AG09309 (cell line): Measurements from ENCODE around the gene SLC19A2.
A peak's percentile ranks its signal among the peaks of the same experiment; 100 is the strongest.

Experiments used
- DNase-seq: peaks from one replicate; pipeline ENCODE4 v3.0.0-alpha.2; 2010; ENCODE audit warnings: low read depth
- H3K4me3 ChIP-seq: 2 replicates; pipeline ENCODE4 v1.5.1; 2011; ENCODE audit warnings: mild to moderate bottlenecking, low read depth, low read length, moderate library complexity; ENCODE audit not compliant: control insufficient read depth
- TF ChIP-seq, protein P1 (sequence below): IDR thresholded peaks from 2 replicates; pipeline ENCODE4 v1.5.1; 2011; ENCODE audit warnings: mild to moderate bottlenecking, low read depth, low read length, inconsistent platforms; ENCODE audit not compliant: insufficient read depth, control insufficient read depth; ENCODE audit errors: missing control alignments

SLC19A2 gene

DNA sequence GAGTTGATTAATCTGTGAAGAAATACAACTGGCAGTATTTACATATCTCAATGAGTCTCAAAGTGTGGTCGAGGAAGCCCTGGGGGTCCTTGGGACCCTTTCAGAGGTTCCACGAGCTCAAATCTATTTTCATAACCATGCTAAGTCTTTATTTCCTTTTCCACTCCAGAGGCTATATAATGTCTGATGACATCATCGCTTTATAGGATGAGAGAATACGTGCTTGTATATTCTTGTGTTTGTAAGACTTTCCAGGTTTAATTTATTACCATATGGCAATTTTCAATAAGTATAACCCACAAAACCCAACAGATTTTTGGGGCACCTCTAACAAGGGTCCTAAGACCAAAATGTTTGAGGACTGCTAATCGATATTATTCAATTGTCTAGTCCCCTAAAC, 1.4 kb upstream of the SLC19A2 start:
- TF ChIP-seq, protein P1, sequence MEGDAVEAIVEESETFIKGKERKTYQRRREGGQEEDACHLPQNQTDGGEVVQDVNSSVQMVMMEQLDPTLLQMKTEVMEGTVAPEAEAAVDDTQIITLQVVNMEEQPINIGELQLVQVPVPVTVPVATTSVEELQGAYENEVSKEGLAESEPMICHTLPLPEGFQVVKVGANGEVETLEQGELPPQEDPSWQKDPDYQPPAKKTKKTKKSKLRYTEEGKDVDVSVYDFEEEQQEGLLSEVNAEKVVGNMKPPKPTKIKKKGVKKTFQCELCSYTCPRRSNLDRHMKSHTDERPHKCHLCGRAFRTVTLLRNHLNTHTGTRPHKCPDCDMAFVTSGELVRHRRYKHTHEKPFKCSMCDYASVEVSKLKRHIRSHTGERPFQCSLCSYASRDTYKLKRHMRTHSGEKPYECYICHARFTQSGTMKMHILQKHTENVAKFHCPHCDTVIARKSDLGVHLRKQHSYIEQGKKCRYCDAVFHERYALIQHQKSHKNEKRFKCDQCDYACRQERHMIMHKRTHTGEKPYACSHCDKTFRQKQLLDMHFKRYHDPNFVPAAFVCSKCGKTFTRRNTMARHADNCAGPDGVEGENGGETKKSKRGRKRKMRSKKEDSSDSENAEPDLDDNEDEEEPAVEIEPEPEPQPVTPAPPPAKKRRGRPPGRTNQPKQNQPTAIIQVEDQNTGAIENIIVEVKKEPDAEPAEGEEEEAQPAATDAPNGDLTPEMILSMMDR = no peak
- no peak for DNase-seq
- no peak overlapping the region for H3K4me3 ChIP-seq

DNA sequence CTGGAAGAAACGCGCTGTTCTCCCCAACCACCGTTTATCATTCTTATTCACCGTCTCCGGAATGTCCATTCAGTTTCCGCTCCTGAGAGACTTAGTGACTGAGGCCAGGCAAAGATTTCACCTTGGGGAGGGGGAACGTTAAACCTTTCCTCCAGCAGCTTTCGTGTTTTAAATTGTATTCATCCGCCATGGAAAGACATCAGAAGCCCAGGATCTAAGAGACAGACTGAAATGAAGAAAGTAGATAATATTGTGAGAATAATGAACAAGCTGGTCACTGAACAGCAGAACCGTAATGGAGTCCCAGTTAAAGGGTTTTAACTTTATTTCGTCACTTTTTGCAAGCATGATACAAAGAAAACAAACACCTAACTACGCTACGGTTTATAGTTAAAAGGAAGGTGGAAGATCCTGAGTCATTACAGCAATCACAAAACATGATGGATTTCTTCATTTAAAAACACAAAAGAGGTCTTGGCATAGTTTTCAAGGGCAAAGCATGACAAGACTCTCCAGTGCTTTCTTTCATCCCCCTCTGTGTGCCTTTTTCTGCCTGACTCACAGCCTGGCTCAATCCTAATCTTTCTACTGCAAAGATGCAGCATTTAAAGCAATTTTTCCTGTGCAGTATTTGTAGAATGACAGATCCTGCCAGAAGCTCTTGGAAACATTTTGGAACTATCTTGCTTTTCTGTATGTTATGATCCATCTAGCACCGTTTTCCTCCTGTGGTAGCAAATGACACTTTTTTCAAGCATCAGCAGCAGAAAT, 722 bp upstream of the SLC19A2 start:
- TF ChIP-seq, protein P1 = no peak
- DNase-seq = no peak
- peak overlapping the region; percentile 76 for H3K4me3 ChIP-seq

DNA sequence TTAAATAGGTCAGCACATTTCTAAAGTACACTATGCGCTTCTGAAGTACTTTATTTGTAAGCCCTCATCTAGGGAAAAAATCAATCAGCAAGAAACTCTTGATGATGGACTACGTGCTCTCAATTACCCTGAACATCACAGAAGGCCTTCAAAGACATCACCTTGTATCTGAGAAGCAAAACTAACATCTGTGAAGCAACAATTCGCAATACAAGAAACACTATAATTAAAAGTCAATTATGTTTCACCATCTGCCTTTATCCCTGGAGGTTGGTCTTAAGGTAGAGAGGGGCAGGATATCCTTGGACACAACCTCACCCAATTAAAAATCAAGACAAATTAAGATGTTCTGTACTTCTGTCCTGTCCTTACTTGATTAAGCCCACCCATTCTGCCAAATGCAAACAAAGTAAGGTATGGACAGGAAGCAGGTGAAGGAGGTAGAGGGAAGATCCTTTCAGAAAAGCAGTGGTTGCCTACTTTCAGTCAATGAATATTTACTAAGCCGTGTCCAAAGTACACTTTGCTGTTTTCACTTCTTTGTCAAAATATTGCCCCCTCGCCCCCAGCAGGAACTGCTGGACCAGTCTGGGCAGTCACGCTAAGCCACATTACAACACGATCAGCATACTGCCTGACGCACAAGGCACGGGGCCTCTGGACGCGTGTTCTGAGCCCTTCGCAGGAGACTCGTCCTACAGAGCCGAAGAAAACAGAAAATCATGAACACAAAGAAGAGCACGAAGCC, 887 bp downstream of the SLC19A2 start:
- no peak for DNase-seq
- peak overlapping the region; percentile 76 for H3K4me3 ChIP-seq
- TF ChIP-seq, protein P1 = no peak

DNA sequence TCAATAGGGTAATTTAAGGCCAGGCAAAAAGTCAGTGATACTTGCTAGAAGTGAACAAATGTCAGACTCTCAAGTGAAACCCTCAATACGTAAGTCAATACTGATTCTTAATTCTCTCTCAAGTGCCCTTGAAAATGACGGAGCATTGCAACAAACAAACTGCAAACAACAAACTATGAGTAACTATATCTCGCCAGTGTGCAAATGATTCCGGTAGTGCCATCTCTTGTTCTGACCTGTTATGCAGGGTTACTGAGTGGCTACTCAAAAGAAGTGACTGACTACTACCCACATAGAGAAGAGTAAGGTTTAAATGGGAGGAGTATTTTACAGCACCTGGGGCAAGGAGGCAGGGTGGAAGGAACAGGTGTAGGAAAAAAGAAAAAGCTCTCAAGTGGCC, 1.6 kb downstream of the SLC19A2 start:
- DNase-seq = no peak
- no peak overlapping the region for H3K4me3 ChIP-seq
- TF ChIP-seq, protein P1 = no peak

DNA sequence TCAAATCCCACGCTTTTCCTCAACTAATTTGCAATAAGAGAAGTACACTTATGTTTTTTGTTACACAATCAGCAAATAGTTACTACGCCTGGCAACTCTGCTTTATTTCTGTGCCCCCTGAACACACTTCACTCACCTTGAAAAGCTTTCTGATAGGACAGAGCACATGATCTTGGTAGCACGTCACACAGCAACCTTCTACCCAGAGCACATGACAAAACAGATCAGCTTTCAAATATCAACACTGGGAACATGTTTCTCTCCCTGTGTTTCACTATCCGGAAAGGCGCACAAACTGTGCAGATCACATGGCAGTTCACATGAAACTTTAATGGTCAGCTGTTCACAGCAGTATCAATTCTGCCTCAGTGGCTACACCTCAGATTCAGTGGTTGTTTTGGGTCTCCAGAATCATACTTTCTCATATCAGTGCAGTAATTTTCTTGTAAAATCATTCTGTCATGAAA, 2.2 kb downstream of the SLC19A2 start:
- H3K4me3 ChIP-seq = no peak overlapping the region
- DNase-seq = no peak
- TF ChIP-seq, protein P1 = no peak

DNA sequence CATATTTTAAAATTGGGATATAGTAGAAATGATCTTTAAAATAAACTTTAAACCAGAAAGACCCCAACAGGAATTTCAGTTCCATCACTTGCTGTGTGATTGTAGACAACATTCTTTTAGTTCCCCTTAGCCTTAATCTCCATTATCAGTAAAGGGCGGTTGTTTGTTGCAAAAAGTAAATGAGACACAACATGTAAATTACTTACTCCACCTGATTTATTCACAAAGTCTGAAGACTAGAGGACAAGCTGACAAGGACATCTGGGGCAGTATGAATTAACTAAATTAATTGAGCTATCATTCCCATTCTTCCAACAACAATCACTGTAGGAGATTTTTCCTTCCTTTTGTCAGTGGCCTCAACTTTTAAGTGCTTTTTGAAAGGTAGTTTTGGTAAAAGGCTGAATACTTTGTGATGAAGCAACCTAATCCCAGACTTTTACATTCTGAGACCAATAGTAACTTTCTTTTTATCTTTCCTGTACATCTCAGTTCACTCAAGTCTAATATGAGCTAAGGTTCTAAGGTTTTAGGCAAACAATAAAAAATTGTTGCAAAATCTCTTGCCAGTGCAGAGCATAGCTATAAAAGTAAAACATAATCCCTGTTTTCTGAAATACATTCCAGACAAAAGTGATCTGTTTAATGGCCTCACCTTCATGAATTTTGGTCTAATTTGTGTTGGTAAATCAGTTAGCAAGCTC, 6.2 kb downstream of the SLC19A2 start:
- no peak overlapping the region for H3K4me3 ChIP-seq
- TF ChIP-seq, protein P1 = no peak

More for the DNA sequence above, 6.2 kb downstream of the SLC19A2 start:
- no peak for DNase-seq
